Ammon's horn (tissue), 1 donor: ENCODE measurements around the gene ATP6V0A1.
"Not testable (repeated sequence)": the region's sequence is repeated elsewhere in the genome, so short reads cannot be mapped to it uniquely, and the experiment has no call there.

Source experiments
- DNase-seq: peaks from one replicate; pipeline ENCODE4 v3.0.0-alpha.2; 2016; ENCODE audit warnings: low spot score

ATP6V0A1 gene

GRCh38 chr17:42458497-42459255 is at the start of gene ATP6V0A1:
TSS of gene ATP6V0A1 (plus strand) at chr17:42458878. CDS start at chr17:42460895, 2,017 bp downstream.
- peak; percentile 95 for DNase-seq

- DNase-seq, result no peak
These were observed 49.0 kb upstream of the ATP6V0A1 start for GRCh38 chr17:42409523-42410318.

- no peak for DNase-seq
These were observed 48.4 kb upstream of the ATP6V0A1 start for GRCh38 chr17:42410319-42410685.

GRCh38 chr17:42411361-42411760 is 47.3 kb upstream of the ATP6V0A1 start:
- no peak for DNase-seq

- DNase-seq, result no peak
These were observed 46.6 kb upstream of the ATP6V0A1 start for GRCh38 chr17:42411905-42412679.

GRCh38 chr17:42413464-42414040 is 45.1 kb upstream of the ATP6V0A1 start:
- DNase-seq, result no peak

GRCh38 chr17:42414704-42415409 is 43.8 kb upstream of the ATP6V0A1 start:
- no peak for DNase-seq

GRCh38 chr17:42417981-42418380 is 40.7 kb upstream of the ATP6V0A1 start:
- DNase-seq, result not testable (repeated sequence)

- DNase-seq, result no peak
These were observed 37.6 kb upstream of the ATP6V0A1 start for GRCh38 chr17:42421136-42421506.

GRCh38 chr17:42421507-42422338 is 37.0 kb upstream of the ATP6V0A1 start:
- DNase-seq, result no peak

- no peak for DNase-seq
These were observed 36.2 kb upstream of the ATP6V0A1 start for GRCh38 chr17:42422412-42422957.

GRCh38 chr17:42422958-42423712 is 35.5 kb upstream of the ATP6V0A1 start, which contains the start of gene CAVIN1:
TSS of gene CAVIN1 (minus strand) at chr17:42423256. CDS start at chr17:42423097, 159 bp downstream.
- peak; percentile 92 for DNase-seq

- no peak for DNase-seq
These were observed 34.9 kb upstream of the ATP6V0A1 start for GRCh38 chr17:42423766-42424165.

- DNase-seq, result no peak
These were observed 33.6 kb upstream of the ATP6V0A1 start for GRCh38 chr17:42424991-42425610.

- DNase-seq, result peak; percentile 90
These were observed 30.3 kb upstream of the ATP6V0A1 start for GRCh38 chr17:42428141-42428944.

- no peak for DNase-seq
These were observed 28.8 kb upstream of the ATP6V0A1 start for GRCh38 chr17:42429726-42430447.

- DNase-seq, result no peak
These were observed 26.9 kb upstream of the ATP6V0A1 start for GRCh38 chr17:42431758-42432161.
